HFFc6 (cell line): ENCODE results near the gene PPM1A. TPM values are rescaled to one million over a fixed set of nuclear protein-coding genes. Genes with fewer than 3 reads are reported as not detected.

ENCODE experiments used
- DNase-seq: peaks from one replicate; pipeline ENCODE4 v3.0.0-alpha.2; 2018
- H3K27ac Mint-ChIP-seq: 2 replicates; pipeline ENCODE4 v1.8.0; 2020; ENCODE audit warnings: mild to moderate bottlenecking, mixed read lengths
- H3K27me3 Mint-ChIP-seq: 2 replicates; pipeline ENCODE4 v1.8.0; 2021; ENCODE audit warnings: mild to moderate bottlenecking, moderate library complexity, mixed read lengths; ENCODE audit not compliant: insufficient read depth
- H3K36me3 Mint-ChIP-seq: 2 replicates; pipeline ENCODE4 v1.8.0; 2021; ENCODE audit warnings: low read depth, mixed read lengths
- H3K4me1 Mint-ChIP-seq: 2 replicates; pipeline ENCODE4 v1.8.0; 2020; ENCODE audit warnings: low read depth, mixed read lengths
- H3K4me3 Mint-ChIP-seq: 2 replicates; pipeline ENCODE4 v1.8.0; 2020; ENCODE audit warnings: mild to moderate bottlenecking, moderate library complexity, mixed read lengths
- H3K9me3 Mint-ChIP-seq: 2 replicates; pipeline ENCODE4 v1.8.0; 2020; ENCODE audit warnings: mild to moderate bottlenecking, mixed read lengths
- CTCF ChIP-seq: fragments of 200-600 bp; sonication (generic); IDR thresholded peaks from 2 replicates; pipeline ENCODE4 v1.5.0; 2021; ENCODE audit warnings: antibody characterized with exemption, mild to moderate bottlenecking
- long read RNA-seq: library from polyadenylated mRNA; unstranded; transcript quantifications from one replicate; pipeline ENCODE4 v2.0.0, GENCODE V29; 2019
- total RNA-seq, 6 experiments: library from RNA; stranded (reverse); fragmentation: NEBNext Ultra II Directional; extraction: Animal tissue kit (Norgen Biotek cat#: 25700); gene quantifications; 2 replicates in 1 of 6; 3 replicates in 5 of 6; pipeline ENCODE4 v1.2.3, GENCODE V29; 2021

Gene PPM1A
- total RNA-seq: 10 to 100 TPM; 35.2 to 38.0 (median 36.5) TPM
- long read RNA-seq, partial matches to known transcripts: 2 of 12 reads
- long read RNA-seq, other reads (novel, unspliced or antisense): 10 of 12 reads

- DNase-seq: peak; percentile 92
- peak within 1 kb of the TSS; percentile 93 for H3K4me3 Mint-ChIP-seq
- H3K27me3 Mint-ChIP-seq: peaks cover 2% of the 10 kb centered on the region; the same call in 1 of the 2 replicates
- peak within 1 kb of the TSS; percentile 99 for H3K27ac Mint-ChIP-seq
- peaks cover 51% of the 10 kb centered on the region for H3K4me1 Mint-ChIP-seq
- no peaks in the 10 kb centered on the region for H3K9me3 Mint-ChIP-seq
- TF ChIP-seq CTCF: no peak
- no peaks in the 10 kb centered on the region for H3K36me3 Mint-ChIP-seq
These were observed at the start of gene PPM1A for GRCh38 chr14:60248697-60249318. PPM1A (plus strand) TSS chr14:60249221; CDS start chr14:60282704, 33,483 bp downstream.

GRCh38 chr14:60199321-60199720, 49.7 kb upstream of the PPM1A start:
- peaks cover 33% of the 10 kb centered on the region for H3K4me1 Mint-ChIP-seq
- H3K4me3 Mint-ChIP-seq: no peak overlapping the region
- H3K27me3 Mint-ChIP-seq: no peaks in the 10 kb centered on the region
- DNase-seq: no peak
- peaks cover 8% of the 10 kb centered on the region for H3K9me3 Mint-ChIP-seq
- no peak overlapping the region for H3K27ac Mint-ChIP-seq
- TF ChIP-seq CTCF: no peak
- H3K36me3 Mint-ChIP-seq: peaks cover 6% of the 10 kb centered on the region; the same call in 1 of the 2 replicates

- Mint-ChIP-seq H3K27me3 (peaks cover 7% of the 10 kb centered on the region), H3K36me3 (peaks cover under 1% of the 10 kb centered on the region; the same call in 1 of the 2 replicates), H3K27ac (no peak overlapping the region), H3K9me3 (peaks cover 4% of the 10 kb centered on the region), H3K4me3 (no peak overlapping the region), H3K4me1 (no peaks in the 10 kb centered on the region)
- DNase-seq: no peak
- no peak for TF ChIP-seq CTCF
These were observed 44.7 kb upstream of the PPM1A start for GRCh38 chr14:60204104-60204842.

GRCh38 chr14:60204843-60205774, 43.9 kb upstream of the PPM1A start:
- Mint-ChIP-seq H3K9me3 (no peaks in the 10 kb centered on the region), H3K4me3 (no peak overlapping the region), H3K27me3 (peaks cover 7% of the 10 kb centered on the region), H3K4me1 (no peaks in the 10 kb centered on the region), H3K36me3 (no peaks in the 10 kb centered on the region), H3K27ac (no peak overlapping the region)
- TF ChIP-seq CTCF: no peak
- DNase-seq: no peak

- Mint-ChIP-seq H3K4me1 (no peaks in the 10 kb centered on the region), H3K4me3 (no peak overlapping the region), H3K27ac (no peak overlapping the region), H3K9me3 (no peaks in the 10 kb centered on the region), H3K36me3 (no peaks in the 10 kb centered on the region), H3K27me3 (peaks cover 7% of the 10 kb centered on the region)
- no peak for TF ChIP-seq CTCF
- DNase-seq: no peak
These were observed 42.8 kb upstream of the PPM1A start for GRCh38 chr14:60206249-60206670.
